HCT116 (cell line): ENCODE results near the gene BORCS5. TPM values are rescaled to one million over a fixed set of nuclear protein-coding genes. Genes with fewer than 3 reads are reported as not detected.

Source experiments
- ATAC-seq: fragments of 200-7000 bp; cut with Tn5 transposase; 2 replicates; pipeline ENCODE4 v1.9.1; 2020; ENCODE audit warnings: mild to moderate bottlenecking, moderate library complexity
- BruUV-seq: library from RNA; stranded (reverse); fragments of 400-500 nt; replicated peaks from 2 replicates; lab custom pipeline; 2021; lab: Mats Ljungman, UMichigan
- CTCF ChIA-PET: fragments of 300-600 bp; sonication (Branson Sonifier 250); formaldehyde crosslinking; loops from one replicate; lab custom pipeline; 2021; ENCODE audit warnings: antibody characterized with exemption; lab: Charles Lee
- POLR2A ChIA-PET: fragments of 300-600, 350-600 bp; sonication (Branson Sonifier 250); formaldehyde crosslinking; loops from one replicate; lab custom pipeline; 2021; ENCODE audit warnings: antibody characterized with exemption; lab: Charles Lee
- RAD21 ChIA-PET, 2 experiments: fragments of 300-600 bp; sonication (Branson Sonifier 250); formaldehyde crosslinking; loops; one replicate each; lab custom pipeline; 2023; ENCODE audit warnings: low total read pairs in 2 of 2; ENCODE audit not compliant: uncharacterized antibody in 2 of 2, unreplicated experiment in 2 of 2, low non-redundant PET in 1 of 2; lab: Charles Lee
- DNase-seq: peaks from one replicate; pipeline ENCODE4 v3.0.0-alpha.2; 2010; ENCODE audit warnings: low read depth, low spot score
- H2AFZ ChIP-seq: fragments of 200-600 bp; shearing (Covaris generic), sonication (generic); 2 replicates; pipeline ENCODE4 v1.6.1; 2017; ENCODE audit warnings: low read depth, mixed run types, mixed read lengths, antibody characterized with exemption, low read length; ENCODE audit not compliant: poor library complexity, severe bottlenecking
- H3K27ac ChIP-seq: 2 replicates; pipeline ENCODE4 v1.5.1; 2012; ENCODE audit warnings: low read depth, low read length
- H3K27me3 ChIP-seq: fragments of 200-600 bp; sonication (generic); 2 replicates; pipeline ENCODE4 v1.6.1; 2016; ENCODE audit warnings: mixed run types, low read length, mixed read lengths; ENCODE audit not compliant: insufficient read depth
- H3K36me3 ChIP-seq, 2 experiments: fragments of 200-500 bp in 1 of 2; fragments of 200-600 bp in 1 of 2; sonication (Bioruptor generic) in 1 of 2; sonication (generic) in 1 of 2; 2 replicates each; pipeline versions ENCODE4 v1.5.1 to v1.6.1; 2014 to 2016; ENCODE audit warnings: low read length in 2 of 2, inconsistent platforms in 1 of 2, mixed read lengths in 1 of 2, mixed run types in 1 of 2; ENCODE audit not compliant: insufficient read depth in 2 of 2, control insufficient read depth in 1 of 2
- H3K4me1 ChIP-seq, 2 experiments: fragments of 200-600 bp in 1 of 2; sonication (generic) in 1 of 2; 2 replicates each; pipeline versions ENCODE4 v1.5.1 to v1.6.1; 2012 to 2017; ENCODE audit warnings: low read length in 2 of 2, inconsistent platforms in 1 of 2, mild to moderate bottlenecking in 1 of 2, mixed read lengths in 1 of 2, mixed run types in 1 of 2, moderate library complexity in 1 of 2; ENCODE audit not compliant: insufficient read depth in 2 of 2, control insufficient read depth in 1 of 2
- H3K4me2 ChIP-seq: fragments of 200-600 bp; sonication (generic); 2 replicates; pipeline ENCODE4 v1.6.1; 2017; ENCODE audit warnings: mixed run types, low read length, mixed read lengths
- H3K4me3 ChIP-seq, 2 experiments: fragments of 200-600 bp in 1 of 2; sonication (generic) in 1 of 2; replicated peaks in 1 of 2; 2 replicates each; pipeline ENCODE4 v1.5.1; 2011 to 2016; ENCODE audit warnings: low read length in 2 of 2, control low read depth in 1 of 2, low read depth in 1 of 2, mild to moderate bottlenecking in 1 of 2, mixed read lengths in 1 of 2, mixed run types in 1 of 2
- H3K79me2 ChIP-seq: fragments of 200-600 bp; sonication (generic); 2 replicates; pipeline ENCODE4 v1.6.1; 2017; ENCODE audit warnings: mild to moderate bottlenecking, mixed run types, low read length, moderate library complexity, mixed read lengths; ENCODE audit not compliant: insufficient read depth
- H3K9ac ChIP-seq: fragments of 200-600 bp; sonication (generic); 2 replicates; pipeline ENCODE4 v1.6.1; 2016; ENCODE audit warnings: low read length, mixed read lengths
- H3K9me2 ChIP-seq: fragments of 200-600 bp; sonication (generic), shearing (Covaris generic); 2 replicates; pipeline ENCODE4 v1.6.1; 2017; ENCODE audit warnings: mixed run types, mild to moderate bottlenecking, moderate library complexity; ENCODE audit not compliant: insufficient read depth
- H3K9me3 ChIP-seq, 2 experiments: fragments of 200-500 bp in 1 of 2; fragments of 200-600 bp in 1 of 2; sonication (Bioruptor generic) in 1 of 2; sonication (generic) in 1 of 2; 2 replicates each; pipeline ENCODE4 v1.6.1; 2014 to 2017; ENCODE audit warnings: low read length in 2 of 2, mixed read lengths in 2 of 2, inconsistent platforms in 1 of 2, low read depth in 1 of 2, mild to moderate bottlenecking in 1 of 2, mixed run types in 1 of 2, moderate library complexity in 1 of 2; ENCODE audit not compliant: control insufficient read depth in 1 of 2, insufficient read depth in 1 of 2
- H4K20me1 ChIP-seq: fragments of 200-600 bp; sonication (generic), shearing (Covaris generic); 2 replicates; pipeline ENCODE4 v1.6.1; 2017; ENCODE audit warnings: mixed run types, mild to moderate bottlenecking, moderate library complexity; ENCODE audit not compliant: insufficient read depth
- CBX3 ChIP-seq: IDR thresholded peaks from 2 replicates; pipeline ENCODE4 v1.6.1; 2012; ENCODE audit warnings: low read depth
- CEBPB ChIP-seq: IDR thresholded peaks from 2 replicates; pipeline ENCODE4 v1.6.1; 2012; ENCODE audit warnings: low read depth
- ELF1 ChIP-seq: IDR thresholded peaks from 2 replicates; pipeline ENCODE4 v1.6.1; 2012; ENCODE audit warnings: low read depth, borderline replicate concordance
- EZH2phosphoT487 ChIP-seq: fragments of 200-600 bp; IDR thresholded peaks from 2 replicates; pipeline ENCODE4 v1.6.1; 2018; ENCODE audit warnings: antibody characterized with exemption, borderline replicate concordance
- FOSL1 ChIP-seq: IDR thresholded peaks from 2 replicates; pipeline ENCODE4 v1.6.1; 2012; ENCODE audit warnings: low read depth
- JUND ChIP-seq: IDR thresholded peaks from 2 replicates; pipeline ENCODE4 v1.6.1; 2012
- POLR2A ChIP-seq: IDR thresholded peaks from 2 replicates; pipeline ENCODE4 v1.7.0; 2011; ENCODE audit warnings: borderline replicate concordance; ENCODE audit not compliant: insufficient read depth, insufficient read length; ENCODE audit errors: extremely low read depth
- SP1 ChIP-seq: IDR thresholded peaks from 2 replicates; pipeline ENCODE4 v1.6.1; 2012; ENCODE audit warnings: low read depth
- SRF ChIP-seq: IDR thresholded peaks from 2 replicates; pipeline ENCODE4 v1.6.1; 2012; ENCODE audit warnings: low read depth
- TCF7L2 ChIP-seq: IDR thresholded peaks from 2 replicates; pipeline ENCODE4 v1.7.0; 2011; ENCODE audit warnings: borderline replicate concordance, inconsistent platforms; ENCODE audit not compliant: insufficient read depth, insufficient read length; ENCODE audit errors: extremely low read depth
- intact Hi-C: fragments of 100-400 bp; cut with micrococcal nuclease; formaldehyde crosslinking; loops from 2 replicates; pipeline ENCODE4 v1.10.0; 2022
- total RNA-seq: library from RNA; stranded (reverse); gene quantifications from one replicate; pipeline ENCODE4 v1.2.1, GENCODE V29; 2021; ENCODE audit not compliant: unreplicated experiment
- TF ChIP-seq, protein P1 (sequence below): IDR thresholded peaks from 2 replicates; pipeline ENCODE4 v1.6.1; 2012
- TF ChIP-seq, protein P2 (sequence below): IDR thresholded peaks from 2 replicates; pipeline ENCODE4 v1.6.1; 2012; ENCODE audit warnings: low read depth
- TF ChIP-seq, protein P3 (sequence below): IDR thresholded peaks from 2 replicates; pipeline ENCODE4 v1.6.1; 2011; ENCODE audit warnings: mild to moderate bottlenecking, low read length, moderate library complexity; ENCODE audit not compliant: insufficient replicate concordance; ENCODE audit errors: extremely low read depth

BORCS5 gene
- total RNA-seq, 1 experiment from 2014 or later = 8.7 TPM

DNA sequence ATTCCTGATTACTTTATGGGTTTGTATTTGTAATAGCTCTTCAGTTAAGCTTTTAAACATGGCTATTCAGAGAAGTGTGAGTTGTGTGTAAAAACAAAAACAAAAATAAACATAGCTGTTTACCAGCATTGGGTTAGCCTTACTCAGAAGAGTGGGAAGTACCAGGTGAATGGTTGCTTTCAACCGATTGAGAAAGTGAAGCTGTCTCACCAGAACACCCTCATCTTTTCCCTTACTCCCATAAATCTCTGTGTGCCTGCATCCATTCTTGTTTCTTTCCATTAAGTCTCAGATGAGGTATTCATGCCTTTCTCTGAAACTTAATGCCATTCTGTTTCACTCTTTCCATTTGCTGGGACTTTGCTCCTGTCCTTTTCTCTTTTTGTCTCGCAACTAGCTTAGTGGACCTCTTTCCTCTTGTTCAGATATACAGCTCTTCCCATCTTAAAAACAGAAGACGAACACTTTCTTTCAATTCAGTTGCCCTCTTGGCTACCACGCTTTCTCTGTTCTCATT lies 10.7 kb downstream of the BORCS5 start:
- H3K9ac ChIP-seq = no peak overlapping the region
- H4K20me1 ChIP-seq = no peaks in the 10 kb centered on the region
- H3K4me2 ChIP-seq = no peak overlapping the region
- H3K27ac ChIP-seq = no peak overlapping the region
- H2AFZ ChIP-seq = no peak overlapping the region
- no peaks in the 10 kb centered on the region for H3K27me3 ChIP-seq
- intact Hi-C loops = no loop called here
- no peak overlapping the region for H3K4me3 ChIP-seq
- BruUV-seq = no TSS peak
- RAD21 ChIA-PET = no interaction called here
- no peaks in the 10 kb centered on the region for H3K36me3 ChIP-seq
- H3K4me1 ChIP-seq = no peaks in the 10 kb centered on the region
- POLR2A ChIA-PET = interaction anchor here (1.0 to 1.1 kb wide), 2 partner anchors 10 to 11 kb away, joined by 3 read pairs; partner anchors contain the start of gene BORCS5
- ATAC-seq (no peak), DNase-seq (no peak)
- TF ChIP-seq SP1 (no peak), ELF1 (no peak), FOSL1 (no peak), CEBPB (no peak)
- H3K79me2 ChIP-seq = no peaks in the 10 kb centered on the region
- no peaks in the 10 kb centered on the region for H3K9me2 ChIP-seq
- no peaks in the 10 kb centered on the region for H3K9me3 ChIP-seq
- CTCF ChIA-PET = interaction anchor here (1.0 to 1.1 kb wide), 2 partner anchors 10 to 331 kb away, joined by 3 read pairs; no protein-coding TSS in a partner anchor

- intact Hi-C loops = no loop called here
- Histone ChIP-seq H2AFZ (no peak overlapping the region), H3K36me3 (no peaks in the 10 kb centered on the region), H3K79me2 (no peaks in the 10 kb centered on the region), H3K27ac (no peak overlapping the region), H4K20me1 (no peaks in the 10 kb centered on the region), H3K4me1 (no peaks in the 10 kb centered on the region), H3K4me3 (no peak overlapping the region), H3K27me3 (no peaks in the 10 kb centered on the region), H3K4me2 (no peak overlapping the region), H3K9me3 (no peaks in the 10 kb centered on the region), H3K9me2 (no peaks in the 10 kb centered on the region), H3K9ac (no peak overlapping the region)
- ChIA-PET CTCF (no interaction called here), POLR2A (no interaction called here), RAD21 (no interaction called here)
- DNase-seq = no peak
- no peak for ATAC-seq
- BruUV-seq = no TSS peak
- TF ChIP-seq ELF1 = no peak
- TF ChIP-seq, protein P1, sequence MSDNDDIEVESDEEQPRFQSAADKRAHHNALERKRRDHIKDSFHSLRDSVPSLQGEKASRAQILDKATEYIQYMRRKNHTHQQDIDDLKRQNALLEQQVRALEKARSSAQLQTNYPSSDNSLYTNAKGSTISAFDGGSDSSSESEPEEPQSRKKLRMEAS = no peak
- no peak for TF ChIP-seq EZH2phosphoT487
- TF ChIP-seq JUND = no peak
- TF ChIP-seq FOSL1 = no peak
- no peak for TF ChIP-seq CBX3
- TF ChIP-seq, protein P2, sequence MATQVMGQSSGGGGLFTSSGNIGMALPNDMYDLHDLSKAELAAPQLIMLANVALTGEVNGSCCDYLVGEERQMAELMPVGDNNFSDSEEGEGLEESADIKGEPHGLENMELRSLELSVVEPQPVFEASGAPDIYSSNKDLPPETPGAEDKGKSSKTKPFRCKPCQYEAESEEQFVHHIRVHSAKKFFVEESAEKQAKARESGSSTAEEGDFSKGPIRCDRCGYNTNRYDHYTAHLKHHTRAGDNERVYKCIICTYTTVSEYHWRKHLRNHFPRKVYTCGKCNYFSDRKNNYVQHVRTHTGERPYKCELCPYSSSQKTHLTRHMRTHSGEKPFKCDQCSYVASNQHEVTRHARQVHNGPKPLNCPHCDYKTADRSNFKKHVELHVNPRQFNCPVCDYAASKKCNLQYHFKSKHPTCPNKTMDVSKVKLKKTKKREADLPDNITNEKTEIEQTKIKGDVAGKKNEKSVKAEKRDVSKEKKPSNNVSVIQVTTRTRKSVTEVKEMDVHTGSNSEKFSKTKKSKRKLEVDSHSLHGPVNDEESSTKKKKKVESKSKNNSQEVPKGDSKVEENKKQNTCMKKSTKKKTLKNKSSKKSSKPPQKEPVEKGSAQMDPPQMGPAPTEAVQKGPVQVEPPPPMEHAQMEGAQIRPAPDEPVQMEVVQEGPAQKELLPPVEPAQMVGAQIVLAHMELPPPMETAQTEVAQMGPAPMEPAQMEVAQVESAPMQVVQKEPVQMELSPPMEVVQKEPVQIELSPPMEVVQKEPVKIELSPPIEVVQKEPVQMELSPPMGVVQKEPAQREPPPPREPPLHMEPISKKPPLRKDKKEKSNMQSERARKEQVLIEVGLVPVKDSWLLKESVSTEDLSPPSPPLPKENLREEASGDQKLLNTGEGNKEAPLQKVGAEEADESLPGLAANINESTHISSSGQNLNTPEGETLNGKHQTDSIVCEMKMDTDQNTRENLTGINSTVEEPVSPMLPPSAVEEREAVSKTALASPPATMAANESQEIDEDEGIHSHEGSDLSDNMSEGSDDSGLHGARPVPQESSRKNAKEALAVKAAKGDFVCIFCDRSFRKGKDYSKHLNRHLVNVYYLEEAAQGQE = no peak
- TF ChIP-seq, protein P3, sequence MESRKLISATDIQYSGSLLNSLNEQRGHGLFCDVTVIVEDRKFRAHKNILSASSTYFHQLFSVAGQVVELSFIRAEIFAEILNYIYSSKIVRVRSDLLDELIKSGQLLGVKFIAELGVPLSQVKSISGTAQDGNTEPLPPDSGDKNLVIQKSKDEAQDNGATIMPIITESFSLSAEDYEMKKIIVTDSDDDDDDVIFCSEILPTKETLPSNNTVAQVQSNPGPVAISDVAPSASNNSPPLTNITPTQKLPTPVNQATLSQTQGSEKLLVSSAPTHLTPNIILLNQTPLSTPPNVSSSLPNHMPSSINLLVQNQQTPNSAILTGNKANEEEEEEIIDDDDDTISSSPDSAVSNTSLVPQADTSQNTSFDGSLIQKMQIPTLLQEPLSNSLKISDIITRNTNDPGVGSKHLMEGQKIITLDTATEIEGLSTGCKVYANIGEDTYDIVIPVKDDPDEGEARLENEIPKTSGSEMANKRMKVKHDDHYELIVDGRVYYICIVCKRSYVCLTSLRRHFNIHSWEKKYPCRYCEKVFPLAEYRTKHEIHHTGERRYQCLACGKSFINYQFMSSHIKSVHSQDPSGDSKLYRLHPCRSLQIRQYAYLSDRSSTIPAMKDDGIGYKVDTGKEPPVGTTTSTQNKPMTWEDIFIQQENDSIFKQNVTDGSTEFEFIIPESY = no peak
- TF ChIP-seq CEBPB = no peak
- no peak for TF ChIP-seq TCF7L2
- TF ChIP-seq SP1 = no peak
- no peak for TF ChIP-seq SRF
- TF ChIP-seq POLR2A = no peak
Observed at GRCh38 chr12:12372946-12373722, 16.3 kb downstream of the BORCS5 start.
